ENCODE data around the gene RIPOR3. TPM values are rescaled to one million over a fixed set of nuclear protein-coding genes. Genes with fewer than 3 reads are reported as not detected.

RIPOR3 gene
- polyA plus RNA-seq, 1 experiment, result 11.5 TPM

GRCh38 chr20:50595433-50595895 lies 95.9 kb downstream of the RIPOR3 start:
- DNase-seq (ENCODE audit: low read depth, low spot score), result no peak
- CTCF ChIA-PET, result interaction anchor here (1.1 to 2.3 kb wide), 5 partner anchors 40 to 198 kb away, joined by 3 to 8 read pairs (median 8); no protein-coding TSS in a partner anchor
- H3K27me3 ChIP-seq (ENCODE audit: control insufficient read depth, insufficient read depth, low read length), result no peaks in the 10 kb centered on the region
- H3K27ac ChIP-seq (ENCODE audit: low read depth, low read length), result no peak overlapping the region
- POLR2A ChIA-PET, result interaction anchor here (0.6 kb wide), 1 partner anchor 49 kb away, joined by 8 read pairs; no protein-coding TSS in a partner anchor
- no peak for TF ChIP-seq CTCF (IDR thresholded peaks at IDR 0.05; ENCODE audit: low read depth, low read length)
- no peak overlapping the region for H3K4me3 ChIP-seq (ENCODE audit: low read depth, low read length)
- no peaks in the 10 kb centered on the region; the same call in 1 of the 2 replicates for H3K9me3 ChIP-seq (ENCODE audit: control insufficient read depth, insufficient read depth, low read length)

- CTCF ChIA-PET, result interaction anchor here (0.6 to 2.3 kb wide), 5 partner anchors 41 to 199 kb away, joined by 3 to 8 read pairs (median 3); no protein-coding TSS in a partner anchor
- no peak for DNase-seq (ENCODE audit: low read depth, low spot score)
- no peaks in the 10 kb centered on the region; the same call in 1 of the 2 replicates for H3K9me3 ChIP-seq (ENCODE audit: control insufficient read depth, insufficient read depth, low read length)
- POLR2A ChIA-PET, result interaction anchor here (0.6 to 0.7 kb wide), 2 partner anchors 59 to 1263 kb away, joined by 3 to 6 read pairs; no protein-coding TSS in a partner anchor
- no peak overlapping the region for H3K4me3 ChIP-seq (ENCODE audit: low read depth, low read length)
- H3K27ac ChIP-seq (ENCODE audit: low read depth, low read length), result no peak overlapping the region
- no peaks in the 10 kb centered on the region for H3K27me3 ChIP-seq (ENCODE audit: control insufficient read depth, insufficient read depth, low read length)
- no peak for TF ChIP-seq CTCF (IDR thresholded peaks at IDR 0.05; ENCODE audit: low read depth, low read length)
These were observed 96.5 kb downstream of the RIPOR3 start for GRCh38 chr20:50594591-50595432.

GRCh38 chr20:50594231-50594590 lies 97.1 kb downstream of the RIPOR3 start:
- POLR2A ChIA-PET, result interaction anchor here (0.6 to 0.7 kb wide), 2 partner anchors 60 to 1262 kb away, joined by 3 to 6 read pairs; no protein-coding TSS in a partner anchor
- Histone ChIP-seq H3K4me3 (ENCODE audit: low read depth, low read length) (no peak overlapping the region), H3K27me3 (ENCODE audit: control insufficient read depth, insufficient read depth, low read length) (no peaks in the 10 kb centered on the region), H3K27ac (ENCODE audit: low read depth, low read length) (no peak overlapping the region), H3K9me3 (ENCODE audit: control insufficient read depth, insufficient read depth, low read length) (no peaks in the 10 kb centered on the region; the same call in 1 of the 2 replicates)
- TF ChIP-seq CTCF (IDR thresholded peaks at IDR 0.05; ENCODE audit: low read depth, low read length), result no peak
- DNase-seq (ENCODE audit: low read depth, low spot score), result no peak
- CTCF ChIA-PET, result interaction anchor here (0.6 to 1.1 kb wide), 3 partner anchors 42 to 199 kb away, joined by 3 read pairs; no protein-coding TSS in a partner anchor

- Histone ChIP-seq H3K27ac (ENCODE audit: low read depth, low read length) (no peak overlapping the region), H3K4me3 (ENCODE audit: low read depth, low read length) (no peak overlapping the region), H3K9me3 (ENCODE audit: control insufficient read depth, insufficient read depth, low read length) (no peaks in the 10 kb centered on the region; the same call in 1 of the 2 replicates), H3K27me3 (ENCODE audit: control insufficient read depth, insufficient read depth, low read length) (no peaks in the 10 kb centered on the region)
- DNase-seq (ENCODE audit: low read depth, low spot score), result no peak
- TF ChIP-seq CTCF (IDR thresholded peaks at IDR 0.05; ENCODE audit: low read depth, low read length), result no peak
- ChIA-PET POLR2A (no interaction called here), CTCF (interaction anchor here (0.9 to 1.7 kb wide), 4 partner anchors 30 to 195 kb away, joined by 3 to 8 read pairs (median 4); no protein-coding TSS in a partner anchor)
These were observed 98.4 kb downstream of the RIPOR3 start for GRCh38 chr20:50593005-50593335.

Measured in AG04450 (cell line).